Neural progenitor cell (in vitro differentiated cells): Measurements from ENCODE around the gene LRIG2.
A peak's percentile ranks its signal among the peaks of the same experiment; 100 is the strongest.

ENCODE experiments used
- CTCF ChIP-seq: fragments of 200-600 bp; sonication (generic); IDR thresholded peaks from 2 replicates; pipeline ENCODE4 v1.5.1; 2017; ENCODE audit warnings: antibody characterized with exemption, mild to moderate bottlenecking
- EZH2 ChIP-seq: fragments of 200-600 bp; sonication (generic); IDR thresholded peaks from 2 replicates; pipeline ENCODE4 v1.6.1; 2017; ENCODE audit warnings: antibody characterized with exemption, mild to moderate bottlenecking, moderate library complexity
- EZH2phosphoT487 ChIP-seq: fragments of 200-600 bp; sonication (generic); IDR thresholded peaks from 2 replicates; pipeline ENCODE4 v1.6.1; 2017; ENCODE audit warnings: antibody characterized with exemption

GRCh38 chr1:113129529-113130185, 56.7 kb downstream of the LRIG2 start:
- TF ChIP-seq CTCF = peak; percentile 15
- no peak for TF ChIP-seq EZH2
- TF ChIP-seq EZH2phosphoT487 = no peak
